Vagina (tissue), 2 donors: ENCODE measurements around the gene ACOXL.

Source experiments
- POLR2A ChIP-seq, 2 donors: fragments of 450-650 bp; IDR thresholded peaks; one replicate each; pipeline ENCODE4 v1.6.1; 2017; ENCODE audit warnings: antibody characterized with exemption in 2 of 2, mild to moderate bottlenecking in 2 of 2, moderate library complexity in 2 of 2
- TF ChIP-seq, protein P1 (sequence below), 3 experiments: fragments of 450-650 bp in 2 of 3; fragments of 200-600 bp in 1 of 3; sonication (generic) in 1 of 3; IDR thresholded peaks; one replicate each; pipeline ENCODE4 v1.5.1; 2017 to 2019; ENCODE audit warnings: antibody characterized with exemption in 3 of 3, mild to moderate bottlenecking in 2 of 3, moderate library complexity in 2 of 3

DNA sequence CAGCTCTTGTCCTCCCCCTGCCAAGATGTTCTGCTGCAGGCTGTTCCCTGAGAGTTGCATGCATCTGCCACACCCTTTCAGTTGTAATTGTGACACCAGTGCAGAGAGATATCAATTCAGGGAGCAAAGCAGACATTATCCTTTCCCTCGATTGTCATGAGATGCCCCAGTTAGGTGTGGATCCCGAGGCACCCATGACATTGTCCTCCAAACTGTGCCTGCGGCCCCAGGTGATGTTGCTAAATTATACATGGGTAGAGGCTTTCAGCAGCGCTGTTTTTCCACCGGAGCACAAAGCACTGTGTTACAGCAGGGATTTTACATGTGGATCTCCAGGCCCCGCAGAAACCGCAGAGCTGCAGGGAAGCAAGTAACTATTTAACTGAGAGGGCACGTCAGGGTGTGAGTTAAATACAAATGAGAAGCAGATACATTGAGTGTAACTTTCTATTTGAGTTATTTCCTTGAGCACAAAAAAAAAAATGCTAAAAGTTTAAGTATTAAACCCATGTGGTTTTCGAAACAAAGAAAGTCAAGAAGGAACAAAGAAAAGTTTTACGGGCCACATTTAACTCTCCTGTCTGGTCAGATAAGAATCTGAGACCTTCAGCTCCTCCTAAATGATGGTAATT is 298.0 kb downstream of the ACOXL start:
- TF ChIP-seq, protein P1, sequence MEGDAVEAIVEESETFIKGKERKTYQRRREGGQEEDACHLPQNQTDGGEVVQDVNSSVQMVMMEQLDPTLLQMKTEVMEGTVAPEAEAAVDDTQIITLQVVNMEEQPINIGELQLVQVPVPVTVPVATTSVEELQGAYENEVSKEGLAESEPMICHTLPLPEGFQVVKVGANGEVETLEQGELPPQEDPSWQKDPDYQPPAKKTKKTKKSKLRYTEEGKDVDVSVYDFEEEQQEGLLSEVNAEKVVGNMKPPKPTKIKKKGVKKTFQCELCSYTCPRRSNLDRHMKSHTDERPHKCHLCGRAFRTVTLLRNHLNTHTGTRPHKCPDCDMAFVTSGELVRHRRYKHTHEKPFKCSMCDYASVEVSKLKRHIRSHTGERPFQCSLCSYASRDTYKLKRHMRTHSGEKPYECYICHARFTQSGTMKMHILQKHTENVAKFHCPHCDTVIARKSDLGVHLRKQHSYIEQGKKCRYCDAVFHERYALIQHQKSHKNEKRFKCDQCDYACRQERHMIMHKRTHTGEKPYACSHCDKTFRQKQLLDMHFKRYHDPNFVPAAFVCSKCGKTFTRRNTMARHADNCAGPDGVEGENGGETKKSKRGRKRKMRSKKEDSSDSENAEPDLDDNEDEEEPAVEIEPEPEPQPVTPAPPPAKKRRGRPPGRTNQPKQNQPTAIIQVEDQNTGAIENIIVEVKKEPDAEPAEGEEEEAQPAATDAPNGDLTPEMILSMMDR (IDR thresholded peaks at IDR 0.05), result no peak
- TF ChIP-seq POLR2A (IDR thresholded peaks at IDR 0.05), result no peak
